Left lung (tissue), 10 donors: Measurements from ENCODE around the gene CBX1. TPM values are rescaled to one million over a fixed set of nuclear protein-coding genes. Genes with fewer than 3 reads are reported as not detected.
"Not testable (repeated sequence)": the region's sequence is repeated elsewhere in the genome, so short reads cannot be mapped to it uniquely, and the experiment has no call there.

ENCODE experiments used
- ATAC-seq: fragments of 200-7000 bp; cut with Tn5 transposase; one replicate; pipeline ENCODE4 v1.9.1; 2020; ENCODE audit warnings: moderate library complexity
- DNase-seq, 4 donors: peaks; one replicate each; pipeline ENCODE4 v3.0.0-alpha.2; 2013 to 2020
- H3K27ac ChIP-seq, 2 donors: fragments of 200-600 bp; sonication (generic) in 1 of 2; one replicate each; pipeline versions ENCODE4 v1.5.0 to v1.8.0; 2020 to 2021
- H3K27me3 ChIP-seq, 2 donors: fragments of 200-600 bp; sonication (generic) in 1 of 2; one replicate each; pipeline versions ENCODE4 v1.5.0 to v1.8.0; 2020 to 2021
- H3K36me3 ChIP-seq, 2 donors: fragments of 200-600 bp; sonication (generic) in 1 of 2; one replicate each; pipeline versions ENCODE4 v1.5.0 to v1.8.0; 2020 to 2021
- H3K4me1 ChIP-seq, 2 donors: fragments of 200-600 bp; one replicate each; pipeline ENCODE4 v1.8.0; 2021
- H3K4me3 ChIP-seq, 2 donors: fragments of 200-600 bp; sonication (generic) in 1 of 2; one replicate each; pipeline versions ENCODE4 v1.5.0 to v1.8.0; 2020 to 2021; ENCODE audit warnings: mild to moderate bottlenecking in 1 of 2
- H3K9me3 ChIP-seq, 2 donors: fragments of 200-600 bp; sonication (generic) in 1 of 2; one replicate each; pipeline versions ENCODE4 v1.5.0 to v1.8.0; 2020 to 2021
- intact Hi-C, 2 donors: fragments of 100-400 bp; cut with DNase I; formaldehyde crosslinking; loops; one replicate each; pipeline versions ENCODE4 v1.11.2 to v1.14.2; 2022
- polyA plus RNA-seq, 6 donors: library from polyadenylated mRNA; unstranded; fragments of 120-200 nt; gene quantifications; one replicate each; pipeline ENCODE4 v1.2.1, GENCODE V29; 2013; ENCODE audit not compliant: insufficient read length in 6 of 6
- total RNA-seq, 2 donors: library from RNA; stranded (reverse); fragmentation: NEBNext Ultra II Directional; extraction: Animal tissue kit (Norgen Biotek cat#: 25700); gene quantifications; one replicate each; pipeline ENCODE4 v1.2.1, GENCODE V29; 2021
- TF ChIP-seq, protein P1 (sequence below), 2 donors: fragments of 200-600 bp; sonication (generic) in 1 of 2; IDR thresholded peaks; one replicate each; pipeline versions ENCODE4 v1.5.0 to v1.8.0; 2021; ENCODE audit warnings: antibody characterized with exemption in 2 of 2
- donor health status: DM: no; HTN: yes; CAD: no.
- donor health status: DM: no; HTN: no; CAD: no.

Gene CBX1
- total and polyA plus RNA-seq, 8 donors = 43.0 to 213 (median 165) TPM

DNA sequence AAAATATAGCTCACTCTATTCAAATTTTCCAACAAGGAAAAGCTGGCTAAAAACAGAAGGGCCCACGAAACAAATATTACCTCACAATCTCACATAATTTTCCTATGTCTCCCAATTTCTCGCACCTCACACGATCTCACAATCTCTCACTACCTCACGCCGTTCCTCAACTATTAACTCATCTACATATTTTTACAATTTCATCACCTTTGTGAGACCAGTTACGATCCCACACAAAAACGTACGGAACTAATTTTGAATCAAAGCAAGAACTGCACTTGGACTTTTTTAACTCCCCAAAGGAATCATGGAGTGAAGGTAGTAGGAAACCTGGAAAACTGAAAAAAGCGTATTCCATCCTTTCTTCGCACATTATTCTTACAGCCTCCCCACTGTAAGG, 1.1 kb downstream of the CBX1 start:
- intact Hi-C loops = no loop called here
- peak in 1 of 4 donors; percentile 12 for DNase-seq

DNA sequence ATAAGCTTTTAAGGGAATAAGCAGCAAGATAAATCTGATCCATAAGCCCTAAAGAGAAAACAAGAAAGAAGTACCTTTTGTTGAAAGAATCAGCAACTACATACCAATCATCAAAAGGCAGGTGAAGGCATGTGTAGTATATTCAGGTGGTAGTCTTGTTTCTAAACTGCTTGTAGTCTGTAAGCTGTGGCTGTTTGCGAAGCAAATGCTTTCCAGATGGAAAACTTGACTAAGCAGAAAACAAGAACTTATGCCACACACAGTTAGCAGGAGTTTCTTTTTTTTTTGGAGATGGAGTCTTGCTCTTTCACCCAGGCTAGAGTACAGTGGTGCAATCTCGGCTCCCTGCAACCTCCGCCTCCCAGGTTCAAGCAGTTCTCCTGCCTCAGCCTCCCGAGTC, 5.7 kb downstream of the CBX1 start:
- TF ChIP-seq, protein P1, sequence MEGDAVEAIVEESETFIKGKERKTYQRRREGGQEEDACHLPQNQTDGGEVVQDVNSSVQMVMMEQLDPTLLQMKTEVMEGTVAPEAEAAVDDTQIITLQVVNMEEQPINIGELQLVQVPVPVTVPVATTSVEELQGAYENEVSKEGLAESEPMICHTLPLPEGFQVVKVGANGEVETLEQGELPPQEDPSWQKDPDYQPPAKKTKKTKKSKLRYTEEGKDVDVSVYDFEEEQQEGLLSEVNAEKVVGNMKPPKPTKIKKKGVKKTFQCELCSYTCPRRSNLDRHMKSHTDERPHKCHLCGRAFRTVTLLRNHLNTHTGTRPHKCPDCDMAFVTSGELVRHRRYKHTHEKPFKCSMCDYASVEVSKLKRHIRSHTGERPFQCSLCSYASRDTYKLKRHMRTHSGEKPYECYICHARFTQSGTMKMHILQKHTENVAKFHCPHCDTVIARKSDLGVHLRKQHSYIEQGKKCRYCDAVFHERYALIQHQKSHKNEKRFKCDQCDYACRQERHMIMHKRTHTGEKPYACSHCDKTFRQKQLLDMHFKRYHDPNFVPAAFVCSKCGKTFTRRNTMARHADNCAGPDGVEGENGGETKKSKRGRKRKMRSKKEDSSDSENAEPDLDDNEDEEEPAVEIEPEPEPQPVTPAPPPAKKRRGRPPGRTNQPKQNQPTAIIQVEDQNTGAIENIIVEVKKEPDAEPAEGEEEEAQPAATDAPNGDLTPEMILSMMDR (IDR thresholded peaks at IDR 0.05) = no peak
- intact Hi-C loops = no loop called here
- H3K4me1 ChIP-seq = peaks cover 0 to 21% of the 10 kb centered on the region in 2 donors

More for the DNA sequence above, 1.1 kb downstream of the CBX1 start:
- H3K4me3 ChIP-seq = peak overlapping the region; percentile 77 to 98
- H3K36me3 ChIP-seq = peaks cover 0 to 4% of the 10 kb centered on the region in 2 donors
- H3K9me3 ChIP-seq = peaks cover 0 to 4% of the 10 kb centered on the region in 2 donors
- H3K27ac ChIP-seq = peak overlapping the region; percentile 77 to 89
- peaks cover 0 to 35% of the 10 kb centered on the region in 2 donors for H3K4me1 ChIP-seq
- TF ChIP-seq, protein P1 (IDR thresholded peaks at IDR 0.05) = no peak
- no peaks in the 10 kb centered on the region for H3K27me3 ChIP-seq
- ATAC-seq = no peak

DNA sequence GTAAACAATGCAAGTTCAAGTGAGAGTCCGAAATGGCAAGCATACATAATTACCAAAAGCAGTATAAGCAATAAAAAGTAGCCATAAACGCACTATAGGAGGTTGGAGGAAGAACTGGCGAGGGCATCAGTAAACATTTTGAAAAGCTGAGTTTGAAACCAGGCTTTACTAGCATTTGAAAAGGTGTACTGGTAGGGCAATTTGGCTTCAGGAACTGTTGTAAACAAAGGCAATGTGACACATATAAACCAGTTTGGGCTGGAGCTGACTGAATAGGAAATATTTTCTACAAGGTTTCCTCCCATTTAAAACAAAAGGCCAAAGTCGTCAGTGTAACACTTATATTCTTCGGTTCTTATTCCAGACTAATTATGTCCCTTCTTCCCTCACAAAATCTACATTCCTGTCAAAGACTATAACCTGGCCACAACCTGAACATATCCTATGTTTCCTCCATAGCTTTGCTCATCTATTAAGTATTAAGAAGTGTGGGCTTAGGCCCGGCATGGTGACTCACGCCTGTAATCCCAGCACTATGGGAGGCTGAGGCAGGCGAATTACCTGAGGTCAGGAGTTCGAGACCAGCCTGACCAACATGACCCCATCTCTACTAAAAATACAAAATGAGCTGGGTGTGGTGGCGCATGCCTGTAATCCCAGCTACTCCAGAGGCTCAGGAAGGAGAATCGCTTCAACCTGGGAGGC, 7.8 kb downstream of the CBX1 start:
- H3K36me3 ChIP-seq = peaks cover 0 to 12% of the 10 kb centered on the region in 2 donors
- H3K4me1 ChIP-seq = peaks cover 0 to 7% of the 10 kb centered on the region in 2 donors
- TF ChIP-seq, protein P1 (IDR thresholded peaks at IDR 0.05) = no peak
- no peaks in the 10 kb centered on the region for H3K9me3 ChIP-seq
- H3K4me3 ChIP-seq = no peak overlapping the region
- intact Hi-C loops = no loop called here
- ATAC-seq (no peak), DNase-seq (no peak)
- no peaks in the 10 kb centered on the region for H3K27me3 ChIP-seq
- no peak overlapping the region for H3K27ac ChIP-seq

More for the DNA sequence above, 5.7 kb downstream of the CBX1 start:
- H3K9me3 ChIP-seq = no peaks in the 10 kb centered on the region
- peaks cover 0 to 12% of the 10 kb centered on the region in 2 donors for H3K36me3 ChIP-seq
- H3K27ac ChIP-seq = no peak overlapping the region
- H3K4me3 ChIP-seq = no peak overlapping the region
- ATAC-seq (no peak), DNase-seq (no peak)
- no peaks in the 10 kb centered on the region for H3K27me3 ChIP-seq

DNA sequence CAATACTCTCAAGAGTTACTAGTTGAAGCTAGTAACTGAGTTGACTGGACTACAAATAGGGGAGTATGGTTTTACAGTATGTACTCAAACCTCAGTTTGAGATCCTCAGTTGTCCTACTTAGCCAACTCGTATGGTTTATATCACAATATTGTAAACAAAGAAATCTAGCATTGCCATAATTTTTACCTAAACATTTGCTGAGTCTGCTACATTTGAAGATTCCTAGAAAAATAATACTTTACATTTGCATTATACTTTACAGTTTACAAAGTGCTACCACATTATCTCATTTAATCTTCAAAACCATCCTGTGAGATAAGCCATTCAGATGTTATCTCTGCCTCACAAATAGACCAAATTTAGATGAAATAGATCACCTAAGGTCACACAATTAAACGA, 16.3 kb downstream of the CBX1 start:
- no peaks in the 10 kb centered on the region for H3K36me3 ChIP-seq
- no peak for DNase-seq
- H3K27ac ChIP-seq = no peak overlapping the region
- peaks cover 5 to 8% of the 10 kb centered on the region in 2 donors for H3K4me1 ChIP-seq
- no peaks in the 10 kb centered on the region for H3K9me3 ChIP-seq
- ATAC-seq = no peak
- H3K27me3 ChIP-seq = no peaks in the 10 kb centered on the region
- H3K4me3 ChIP-seq = no peak overlapping the region
- intact Hi-C loops = no loop called here
- TF ChIP-seq, protein P1 (IDR thresholded peaks at IDR 0.05) = no peak

DNA sequence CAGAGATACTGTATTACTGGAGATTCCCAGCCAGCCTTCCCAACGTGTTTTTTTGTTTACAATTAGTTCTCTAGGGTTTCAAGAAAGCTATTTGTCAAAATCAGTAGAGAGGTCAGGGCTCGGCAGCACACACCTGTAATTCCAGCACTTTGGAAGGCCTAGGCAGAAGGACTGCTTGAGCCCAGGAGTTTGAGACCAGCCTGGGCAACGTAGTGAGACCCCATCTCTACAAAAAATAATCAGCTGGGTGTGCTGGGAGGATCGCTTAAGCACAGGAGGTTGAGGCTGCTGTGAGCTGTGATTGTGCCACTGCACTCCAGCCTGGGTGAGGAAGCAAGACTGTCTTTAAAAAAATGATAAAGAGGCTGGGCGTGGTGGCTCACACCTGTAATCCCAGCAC, 19.4 kb downstream of the CBX1 start:
- Histone ChIP-seq H3K27me3 (no peaks in the 10 kb centered on the region), H3K36me3 (peaks cover 0 to 1% of the 10 kb centered on the region in 2 donors), H3K27ac (no peak overlapping the region), H3K4me1 (peaks cover 5 to 8% of the 10 kb centered on the region in 2 donors), H3K4me3 (no peak overlapping the region), H3K9me3 (no peaks in the 10 kb centered on the region)
- intact Hi-C loops = no loop called here
- no peak for DNase-seq
- no peak for ATAC-seq
- TF ChIP-seq, protein P1 (IDR thresholded peaks at IDR 0.05) = no peak

DNA sequence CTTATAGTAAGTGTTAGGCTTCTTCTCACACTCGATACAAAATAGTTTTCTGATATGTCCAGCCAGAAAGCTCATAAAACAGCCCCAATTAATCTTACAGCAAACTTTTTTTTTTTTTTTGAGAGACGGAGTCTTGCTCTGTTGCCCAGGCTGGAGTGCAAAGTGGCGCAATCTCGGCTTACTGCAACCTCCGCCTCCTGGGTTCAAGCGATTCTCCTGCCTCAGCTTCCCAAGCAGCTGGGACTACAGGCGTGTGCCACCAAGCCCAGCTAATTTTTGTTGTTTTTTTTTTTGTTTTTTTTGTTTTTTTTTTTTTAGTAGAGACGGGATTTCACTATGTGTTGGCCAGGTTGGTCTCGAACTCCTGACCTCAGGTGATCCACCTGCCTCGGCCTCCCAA, 24.1 kb downstream of the CBX1 start:
- intact Hi-C loops = loop anchor here (5.0 to 10.0 kb wide), 3 partner anchors 50 to 58 kb away; no protein-coding TSS in a partner anchor
- DNase-seq, ATAC-seq, H3K4me1 ChIP-seq, H3K9me3 ChIP-seq, H3K4me3 ChIP-seq, H3K27ac ChIP-seq, H3K27me3 ChIP-seq: not testable (repeated sequence)
- peaks cover 0 to 36% of the 10 kb centered on the region in 2 donors for H3K36me3 ChIP-seq
